ENCODE data around the gene CMTM5. TPM values are rescaled to one million over a fixed set of nuclear protein-coding genes. Genes with fewer than 3 reads are reported as not detected.

The CMTM5 gene
- polyA plus RNA-seq, 1 of the 3 experiments (the other 2 are of a cell fraction): 0.13 TPM

DNA sequence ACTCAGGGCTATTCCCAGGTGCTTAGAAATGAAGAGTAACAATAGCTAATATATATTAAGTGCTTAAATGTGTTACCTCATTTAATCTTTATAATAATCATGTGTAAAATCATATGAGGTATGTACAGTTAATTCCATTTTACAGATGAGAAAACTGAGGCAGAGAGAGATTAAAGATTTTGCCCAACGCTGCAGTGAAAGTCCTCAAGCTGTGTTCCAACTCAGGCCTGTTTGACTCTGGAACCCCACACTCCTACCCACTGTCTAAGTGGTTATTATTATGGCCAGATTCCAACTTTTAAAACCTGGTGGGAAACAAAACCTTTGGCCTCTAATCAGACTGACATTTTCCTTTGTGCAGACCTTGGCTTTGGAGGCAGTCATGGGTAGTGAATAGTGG is 10.2 kb downstream of the CMTM5 start:
- DNase-seq: no peak
- H4K20me1 ChIP-seq (ENCODE audit: insufficient read depth): no peaks in the 10 kb centered on the region
- ChIA-PET CTCF (no interaction called here), POLR2A (no interaction called here)
- H3K4me1 ChIP-seq (ENCODE audit: control insufficient read depth in 1 of 2, insufficient read depth in 2 of 2, low read depth in 1 of 2, low read length in 1 of 2): no peaks in the 10 kb centered on the region
- H3K9me2 ChIP-seq: no peaks in the 10 kb centered on the region
- H2AFZ ChIP-seq (ENCODE audit: low read depth): no peak overlapping the region
- H3K9ac ChIP-seq: no peak overlapping the region
- no peak for TF ChIP-seq RAD21 (IDR thresholded peaks at IDR 0.05; ENCODE audit: low read length)
- TF ChIP-seq CHD2 (IDR thresholded peaks at IDR 0.05; ENCODE audit: low read length, partially characterized antibody): no peak
- no peak for TF ChIP-seq TCF12 (IDR thresholded peaks at IDR 0.05)
- TF ChIP-seq EP300 (IDR thresholded peaks at IDR 0.05; ENCODE audit: borderline replicate concordance in 1 of 2, low read depth in 1 of 2, low read length in 1 of 2): no peak
- no peak for TF ChIP-seq ELF1 (IDR thresholded peaks at IDR 0.05)
- TF ChIP-seq NRF1 (IDR thresholded peaks at IDR 0.05; ENCODE audit: low read depth, low read length): no peak
- no peaks in the 10 kb centered on the region for H3K9me3 ChIP-seq
- peaks cover 23% of the 10 kb centered on the region for H3K27me3 ChIP-seq (ENCODE audit: insufficient read depth)
- H3K36me3 ChIP-seq (replicated peaks in 1 of 2; ENCODE audit: control insufficient read depth in 1 of 2, insufficient read depth in 2 of 2, low read length in 1 of 2): no peaks in the 10 kb centered on the region
- H3K4me2 ChIP-seq: no peak overlapping the region
- H3F3A ChIP-seq (replicated peaks; ENCODE audit: insufficient read depth): no peaks in the 10 kb centered on the region
- H3K79me2 ChIP-seq (ENCODE audit: insufficient read depth): no peaks in the 10 kb centered on the region
- no peak overlapping the region for H3K27ac ChIP-seq (ENCODE audit: low read depth in 2 of 2, low read length in 1 of 2)
- WGBS (ENCODE audit: low lambda C conversion rate): 83% methylated on average over 1 of the region's 1 CpG
- no peak overlapping the region for H3K4me3 ChIP-seq (ENCODE audit: low read depth in 2 of 2, low read length in 1 of 2)

DNA sequence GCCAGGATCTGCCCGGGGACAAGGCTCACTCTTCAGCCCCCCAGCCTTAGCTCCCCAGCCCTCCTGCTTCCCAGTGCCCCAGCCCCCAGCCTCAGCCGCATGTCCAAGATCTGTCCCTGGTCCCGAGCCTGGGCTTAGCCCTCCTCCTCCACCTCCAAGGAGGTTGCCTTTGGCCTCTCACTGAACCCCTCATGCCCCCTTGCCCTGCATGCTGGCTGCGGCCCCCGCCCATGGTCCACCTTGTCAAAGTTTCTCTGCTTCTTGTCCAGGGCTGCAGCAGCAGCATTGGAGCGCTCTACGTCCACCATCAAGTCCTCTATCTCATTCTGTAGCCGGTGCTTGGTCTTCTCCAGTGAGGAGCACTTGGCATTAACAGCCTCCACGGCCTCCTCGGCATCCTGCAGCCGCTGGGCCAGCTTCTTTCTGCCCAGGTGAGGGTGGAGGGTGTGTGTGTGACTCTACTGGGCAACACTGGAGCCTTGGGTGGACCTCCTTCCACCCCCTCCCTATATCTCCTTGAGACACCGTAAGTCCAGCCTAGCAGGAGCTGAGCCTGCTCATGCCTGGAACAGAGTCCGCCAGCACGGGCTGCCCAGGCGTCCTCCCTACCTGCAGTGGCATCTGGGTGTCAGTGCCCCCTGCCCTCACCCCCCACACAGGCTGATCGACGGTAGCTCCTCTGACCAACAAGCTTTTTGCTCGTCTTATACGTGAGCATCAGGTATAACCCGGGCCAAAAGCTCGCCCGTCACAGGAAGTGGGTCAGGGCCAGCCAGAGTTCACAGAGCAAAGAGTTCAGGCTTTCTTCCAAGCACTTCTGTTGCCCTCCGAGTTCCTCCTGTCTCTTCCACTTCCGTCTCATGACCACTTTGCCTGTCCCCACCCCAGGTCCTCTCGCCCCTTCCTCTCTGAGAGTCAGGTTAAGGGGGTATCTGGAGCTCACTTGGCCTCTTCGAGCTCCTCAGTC is 11.4 kb downstream of the CMTM5 start:
- Histone ChIP-seq H4K20me1 (ENCODE audit: insufficient read depth) (no peaks in the 10 kb centered on the region), H3K4me2 (no peak overlapping the region), H3K36me3 (replicated peaks in 1 of 2; ENCODE audit: control insufficient read depth in 1 of 2, insufficient read depth in 2 of 2, low read length in 1 of 2) (no peaks in the 10 kb centered on the region), H3K9me2 (no peaks in the 10 kb centered on the region), H3F3A (replicated peaks; ENCODE audit: insufficient read depth) (no peaks in the 10 kb centered on the region), H3K9me3 (no peaks in the 10 kb centered on the region), H3K9ac (no peak overlapping the region), H3K27me3 (ENCODE audit: insufficient read depth) (peaks cover 35% of the 10 kb centered on the region), H2AFZ (ENCODE audit: low read depth) (no peak overlapping the region), H3K27ac (ENCODE audit: low read depth in 2 of 2, low read length in 1 of 2) (no peak overlapping the region), H3K4me3 (ENCODE audit: low read depth in 2 of 2, low read length in 1 of 2) (no peak overlapping the region), H3K4me1 (ENCODE audit: control insufficient read depth in 1 of 2, insufficient read depth in 2 of 2, low read depth in 1 of 2, low read length in 1 of 2) (no peaks in the 10 kb centered on the region), H3K79me2 (ENCODE audit: insufficient read depth) (no peaks in the 10 kb centered on the region)
- ChIA-PET POLR2A (no interaction called here), CTCF (interaction anchor here (1.2 to 5.5 kb wide), 2 partner anchors 9 to 59 kb away, joined by 5 to 34 read pairs; no protein-coding TSS in a partner anchor)
- no peak for TF ChIP-seq JUND (IDR thresholded peaks at IDR 0.05)
- TF ChIP-seq MXI1 (IDR thresholded peaks at IDR 0.05; ENCODE audit: low read depth, low read length): no peak
- no peak for TF ChIP-seq TEAD4 (IDR thresholded peaks at IDR 0.05; ENCODE audit: borderline replicate concordance, insufficient read depth)
- TF ChIP-seq CHD2 (IDR thresholded peaks at IDR 0.05; ENCODE audit: low read length, partially characterized antibody): no peak
- TF ChIP-seq RAD21 (IDR thresholded peaks at IDR 0.05; ENCODE audit: low read length): no peak
- TF ChIP-seq, protein P1, sequence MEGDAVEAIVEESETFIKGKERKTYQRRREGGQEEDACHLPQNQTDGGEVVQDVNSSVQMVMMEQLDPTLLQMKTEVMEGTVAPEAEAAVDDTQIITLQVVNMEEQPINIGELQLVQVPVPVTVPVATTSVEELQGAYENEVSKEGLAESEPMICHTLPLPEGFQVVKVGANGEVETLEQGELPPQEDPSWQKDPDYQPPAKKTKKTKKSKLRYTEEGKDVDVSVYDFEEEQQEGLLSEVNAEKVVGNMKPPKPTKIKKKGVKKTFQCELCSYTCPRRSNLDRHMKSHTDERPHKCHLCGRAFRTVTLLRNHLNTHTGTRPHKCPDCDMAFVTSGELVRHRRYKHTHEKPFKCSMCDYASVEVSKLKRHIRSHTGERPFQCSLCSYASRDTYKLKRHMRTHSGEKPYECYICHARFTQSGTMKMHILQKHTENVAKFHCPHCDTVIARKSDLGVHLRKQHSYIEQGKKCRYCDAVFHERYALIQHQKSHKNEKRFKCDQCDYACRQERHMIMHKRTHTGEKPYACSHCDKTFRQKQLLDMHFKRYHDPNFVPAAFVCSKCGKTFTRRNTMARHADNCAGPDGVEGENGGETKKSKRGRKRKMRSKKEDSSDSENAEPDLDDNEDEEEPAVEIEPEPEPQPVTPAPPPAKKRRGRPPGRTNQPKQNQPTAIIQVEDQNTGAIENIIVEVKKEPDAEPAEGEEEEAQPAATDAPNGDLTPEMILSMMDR (IDR thresholded peaks at IDR 0.05): no peak
- TF ChIP-seq POLR2AphosphoS5 (IDR thresholded peaks at IDR 0.05; ENCODE audit: low read depth, low read length): no peak
- TF ChIP-seq FOSL2 (IDR thresholded peaks at IDR 0.05; ENCODE audit: borderline replicate concordance, low read depth): no peak
- TF ChIP-seq TAF1 (IDR thresholded peaks at IDR 0.05; ENCODE audit: borderline replicate concordance, low read depth, low read length): no peak
- TF ChIP-seq FOXJ3 (CRISPR knock-in tag; IDR thresholded peaks at IDR 0.05): no peak
- no peak for TF ChIP-seq YY1 (IDR thresholded peaks at IDR 0.05; ENCODE audit: low read depth)
- TF ChIP-seq, protein P2, sequence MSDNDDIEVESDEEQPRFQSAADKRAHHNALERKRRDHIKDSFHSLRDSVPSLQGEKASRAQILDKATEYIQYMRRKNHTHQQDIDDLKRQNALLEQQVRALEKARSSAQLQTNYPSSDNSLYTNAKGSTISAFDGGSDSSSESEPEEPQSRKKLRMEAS (IDR thresholded peaks at IDR 0.05; ENCODE audit: low read depth): no peak
- no peak for TF ChIP-seq RCOR1 (IDR thresholded peaks at IDR 0.05; ENCODE audit: low read length)
- WGBS (ENCODE audit: low lambda C conversion rate): 38% methylated on average over 23 of the region's 26 CpGs
- no peak for DNase-seq
